HFF-Myc (cell line): ENCODE data around the gene GOLGA8N.

Experiments
- DNase-seq: peaks from one replicate; pipeline ENCODE4 v3.0.0-alpha.2; 2011; ENCODE audit warnings: low read depth; ENCODE audit errors: extremely low read depth
- H3K4me3 ChIP-seq: replicated peaks from 2 replicates; pipeline ENCODE4 v1.5.1; 2011; ENCODE audit warnings: low read depth, mild to moderate bottlenecking, control low read depth, low read length
- TF ChIP-seq, protein P1 (sequence below): IDR thresholded peaks from 2 replicates; pipeline ENCODE4 v1.5.1; 2012; ENCODE audit warnings: mild to moderate bottlenecking, low read depth, low read length, control low read depth; ENCODE audit errors: missing control alignments

Gene GOLGA8N

DNA sequence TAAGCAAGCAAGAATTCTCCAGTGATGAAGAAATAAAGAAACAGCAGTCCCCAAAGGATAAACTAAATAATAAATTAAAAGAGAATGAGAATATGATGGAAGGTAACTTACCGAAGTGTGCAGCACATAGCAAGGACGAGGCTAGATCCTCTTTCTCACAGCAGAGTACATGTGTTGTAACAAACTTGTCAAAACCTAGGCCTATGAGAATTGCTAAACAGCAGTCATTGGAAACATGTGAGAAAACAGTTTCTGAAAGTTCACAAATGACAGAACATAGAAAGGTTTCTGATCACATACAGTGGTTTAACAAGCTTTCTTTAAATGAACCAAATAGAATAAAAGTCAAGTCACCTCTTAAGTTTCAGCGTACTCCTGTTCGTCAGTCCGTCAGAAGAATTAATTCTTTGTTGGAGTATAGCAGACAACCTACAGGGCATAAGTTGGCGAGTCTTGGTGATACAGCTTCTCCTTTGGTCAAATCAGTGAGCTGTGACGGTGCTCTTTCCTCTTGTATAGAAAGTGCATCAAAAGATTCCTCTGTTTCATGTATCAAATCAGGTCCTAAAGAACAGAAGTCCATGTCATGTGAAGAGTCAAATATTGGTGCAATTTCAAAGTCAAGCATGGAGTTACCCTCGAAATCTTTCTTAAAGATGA lies 43.8 kb downstream of the GOLGA8N start:
- TF ChIP-seq, protein P1, sequence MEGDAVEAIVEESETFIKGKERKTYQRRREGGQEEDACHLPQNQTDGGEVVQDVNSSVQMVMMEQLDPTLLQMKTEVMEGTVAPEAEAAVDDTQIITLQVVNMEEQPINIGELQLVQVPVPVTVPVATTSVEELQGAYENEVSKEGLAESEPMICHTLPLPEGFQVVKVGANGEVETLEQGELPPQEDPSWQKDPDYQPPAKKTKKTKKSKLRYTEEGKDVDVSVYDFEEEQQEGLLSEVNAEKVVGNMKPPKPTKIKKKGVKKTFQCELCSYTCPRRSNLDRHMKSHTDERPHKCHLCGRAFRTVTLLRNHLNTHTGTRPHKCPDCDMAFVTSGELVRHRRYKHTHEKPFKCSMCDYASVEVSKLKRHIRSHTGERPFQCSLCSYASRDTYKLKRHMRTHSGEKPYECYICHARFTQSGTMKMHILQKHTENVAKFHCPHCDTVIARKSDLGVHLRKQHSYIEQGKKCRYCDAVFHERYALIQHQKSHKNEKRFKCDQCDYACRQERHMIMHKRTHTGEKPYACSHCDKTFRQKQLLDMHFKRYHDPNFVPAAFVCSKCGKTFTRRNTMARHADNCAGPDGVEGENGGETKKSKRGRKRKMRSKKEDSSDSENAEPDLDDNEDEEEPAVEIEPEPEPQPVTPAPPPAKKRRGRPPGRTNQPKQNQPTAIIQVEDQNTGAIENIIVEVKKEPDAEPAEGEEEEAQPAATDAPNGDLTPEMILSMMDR, result no peak
- DNase-seq, result no peak
- H3K4me3 ChIP-seq, result no peak overlapping the region

DNA sequence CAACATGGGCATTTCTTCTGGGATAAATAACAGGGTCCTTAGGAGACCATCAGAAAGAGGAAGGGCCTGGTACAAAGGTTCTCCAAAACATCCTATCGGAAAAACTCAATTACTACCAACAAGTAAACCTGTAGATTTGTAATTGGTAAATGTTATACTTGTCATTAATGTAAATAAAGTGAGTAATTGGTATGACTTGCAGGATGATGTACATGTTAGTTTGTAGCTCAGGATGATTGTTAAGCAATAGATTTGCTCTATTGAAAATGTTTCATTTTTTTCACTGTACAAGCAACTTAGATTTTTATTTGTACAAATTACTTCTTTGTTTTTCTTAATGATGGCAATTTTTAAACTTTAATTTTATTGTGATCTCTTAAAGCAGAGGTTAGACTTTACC lies 44.4 kb downstream of the GOLGA8N start:
- DNase-seq, result no peak
- TF ChIP-seq, protein P1, result no peak
- H3K4me3 ChIP-seq, result no peak overlapping the region

GRCh38 chr15:32641517-32642059 lies 48.3 kb downstream of the GOLGA8N start, which contains the start of gene SCG5:
Gene SCG5, plus strand, starts transcription at chr15:32641710. Its CDS starts 1,883 bp downstream, at chr15:32643593.
- TF ChIP-seq, protein P1, result no peak
- DNase-seq, result no peak
- no peak within 1 kb of the TSS for H3K4me3 ChIP-seq

DNA sequence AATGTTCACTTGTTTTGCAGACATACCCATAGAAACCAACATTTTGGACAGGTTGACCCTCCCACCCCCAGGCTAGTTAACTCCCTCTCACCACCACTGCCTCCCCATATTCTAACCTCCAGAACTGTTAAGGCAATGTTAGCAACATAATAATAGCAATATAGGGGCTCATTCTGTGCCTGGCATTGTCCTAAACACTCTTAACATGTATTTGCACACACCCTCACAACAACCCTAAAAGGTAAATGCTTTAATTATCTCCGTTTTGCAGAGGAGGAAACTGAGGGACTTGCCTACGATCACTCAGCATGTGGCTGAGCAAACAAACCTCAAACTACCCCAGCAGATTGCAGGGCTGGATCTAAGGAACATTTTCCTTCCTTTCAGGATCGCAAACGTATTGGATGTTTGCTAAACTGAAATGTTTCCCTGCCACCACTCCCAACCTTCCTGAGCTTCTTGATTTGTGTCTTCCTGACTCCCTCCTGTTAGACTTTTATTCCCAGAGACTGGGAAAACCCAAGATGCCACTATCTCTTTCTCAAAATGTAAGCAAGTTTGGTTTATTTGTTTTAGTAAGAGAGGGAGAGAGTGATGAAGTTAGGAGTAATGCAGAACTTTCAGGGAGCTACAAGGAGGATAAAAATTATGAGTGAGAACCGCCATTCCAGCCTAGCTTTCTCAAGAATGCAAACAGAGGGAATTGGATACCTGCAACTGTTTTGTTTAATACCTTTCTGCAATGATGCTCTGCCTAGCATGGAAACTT lies 49.6 kb downstream of the GOLGA8N start:
- no peak for DNase-seq
- TF ChIP-seq, protein P1, result no peak
- no peak overlapping the region for H3K4me3 ChIP-seq

GRCh38 chr15:32643907-32644445 lies 50.7 kb downstream of the GOLGA8N start:
- H3K4me3 ChIP-seq, result no peak overlapping the region
- TF ChIP-seq, protein P1, result no peak
- no peak for DNase-seq

GRCh38 chr15:32646291-32646690 lies 53.0 kb downstream of the GOLGA8N start:
- TF ChIP-seq, protein P1, result no peak
- DNase-seq, result no peak
- H3K4me3 ChIP-seq, result no peak overlapping the region
